Measurements from ENCODE around the gene CELSR1. TPM values are rescaled to one million over a fixed set of nuclear protein-coding genes. Genes with fewer than 3 reads are reported as not detected.

Gene CELSR1
- total RNA-seq, 1 experiment from 2014 or later = 37.6 TPM

DNA sequence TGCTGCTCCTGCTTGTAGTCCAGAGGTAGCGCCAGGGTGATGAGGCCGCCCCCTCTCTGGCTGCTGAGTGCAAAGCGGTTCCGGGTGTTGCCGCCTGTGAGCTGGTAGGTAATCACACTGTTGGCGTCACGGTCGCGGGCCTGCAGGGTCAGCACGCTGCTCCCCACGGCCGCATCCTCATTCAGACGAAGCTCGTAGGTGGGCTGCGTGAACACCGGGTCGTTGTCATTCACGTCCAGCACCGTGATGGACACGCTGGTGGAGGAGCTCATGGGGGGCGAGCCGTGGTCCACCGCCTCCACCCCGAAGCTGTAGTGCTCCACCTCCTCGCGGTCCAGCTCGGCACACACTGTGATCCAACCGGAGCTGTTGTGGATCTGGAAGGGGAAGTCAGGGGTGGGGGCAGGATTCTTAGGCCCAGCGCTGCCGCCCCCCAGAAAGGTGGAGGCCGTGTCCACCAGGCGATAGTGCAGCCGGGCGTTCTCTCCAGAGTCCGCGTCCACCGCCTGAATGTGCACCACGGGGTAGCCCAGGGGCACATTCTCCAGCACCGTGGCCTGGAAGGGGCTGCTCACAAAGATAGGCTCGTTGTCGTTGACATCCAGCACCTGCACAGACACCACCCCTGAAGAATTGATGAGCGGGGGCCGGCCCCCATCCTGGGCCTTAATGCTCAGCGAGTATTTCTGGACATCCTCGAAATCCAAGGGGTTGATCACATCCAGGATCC lies 2.4 kb downstream of the CELSR1 start:
- no peaks in the 10 kb centered on the region for H4K20me1 ChIP-seq (ENCODE audit: insufficient read depth)
- TF ChIP-seq CTCF (conservative IDR thresholded peaks at IDR 0.05) = no peak
- no peak for TF ChIP-seq EZH2 (IDR thresholded peaks at IDR 0.05; ENCODE audit: low read depth)
- H3K27ac ChIP-seq = no peak overlapping the region
- TSS peak; percentile 10 for BruUV-seq (replicated peaks)
- H3K4me2 ChIP-seq = no peak overlapping the region
- no peaks in the 10 kb centered on the region for H3K36me3 ChIP-seq (ENCODE audit: low read depth)
- CTCF ChIA-PET = no interaction called here
- H3K4me1 ChIP-seq (replicated peaks; ENCODE audit: insufficient read depth) = peaks cover 50% of the 10 kb centered on the region
- H3K27me3 ChIP-seq (ENCODE audit: insufficient read depth, low read depth) = no peaks in the 10 kb centered on the region
- DNase-seq = no peak
- peaks cover 45% of the 10 kb centered on the region for H3F3A ChIP-seq (ENCODE audit: insufficient read depth, low read depth)
- intact Hi-C loops (cut with micrococcal nuclease; ENCODE audit: unreplicated experiment) = no loop called here
- no peaks in the 10 kb centered on the region for H3K9me2 ChIP-seq (ENCODE audit: insufficient read depth)
- H3K79me2 ChIP-seq (ENCODE audit: low read depth) = peaks cover 59% of the 10 kb centered on the region
- H2AFZ ChIP-seq = no peak overlapping the region
- POLR2A ChIA-PET (ENCODE audit: unreplicated experiment) = no interaction called here
- no peaks in the 10 kb centered on the region for H3K9me3 ChIP-seq (ENCODE audit: insufficient read depth, low read depth)
- no peak overlapping the region for H3K4me3 ChIP-seq

GRCh38 chr22:46534177-46534776 lies 3.1 kb downstream of the CELSR1 start:
- no peaks in the 10 kb centered on the region for H3K27me3 ChIP-seq (ENCODE audit: insufficient read depth, low read depth)
- H4K20me1 ChIP-seq (ENCODE audit: insufficient read depth) = no peaks in the 10 kb centered on the region
- H3K36me3 ChIP-seq (ENCODE audit: low read depth) = no peaks in the 10 kb centered on the region
- ChIA-PET CTCF (no interaction called here), POLR2A (ENCODE audit: unreplicated experiment) (no interaction called here)
- H3K4me1 ChIP-seq (replicated peaks; ENCODE audit: insufficient read depth) = peaks cover 44% of the 10 kb centered on the region
- no peak for TF ChIP-seq CTCF (conservative IDR thresholded peaks at IDR 0.05)
- no peak for TF ChIP-seq EZH2 (IDR thresholded peaks at IDR 0.05; ENCODE audit: low read depth)
- H3K79me2 ChIP-seq (ENCODE audit: low read depth) = peaks cover 67% of the 10 kb centered on the region
- DNase-seq = no peak
- no TSS peak for BruUV-seq (replicated peaks)
- H2AFZ ChIP-seq = no peak overlapping the region
- no peaks in the 10 kb centered on the region for H3K9me2 ChIP-seq (ENCODE audit: insufficient read depth)
- peak overlapping the region; percentile 79 for H3K4me2 ChIP-seq
- H3F3A ChIP-seq (ENCODE audit: insufficient read depth, low read depth) = peaks cover 44% of the 10 kb centered on the region
- H3K9me3 ChIP-seq (ENCODE audit: insufficient read depth, low read depth) = no peaks in the 10 kb centered on the region
- no peak overlapping the region for H3K27ac ChIP-seq
- intact Hi-C loops (cut with micrococcal nuclease; ENCODE audit: unreplicated experiment) = no loop called here
- peak overlapping the region; percentile 49; the same call in 1 of the 2 replicates for H3K4me3 ChIP-seq

- no TSS peak for BruUV-seq (replicated peaks)
- H3K9me3 ChIP-seq (ENCODE audit: insufficient read depth, low read depth) = no peaks in the 10 kb centered on the region
- H3K79me2 ChIP-seq (ENCODE audit: low read depth) = peaks cover 69% of the 10 kb centered on the region
- 0 out of 2 replicates have a peak overlapping the region, but pooled peaks have one; percentile 8 for H2AFZ ChIP-seq
- H3K27ac ChIP-seq = peak overlapping the region; percentile 57
- H3K36me3 ChIP-seq (ENCODE audit: low read depth) = no peaks in the 10 kb centered on the region
- ChIA-PET CTCF (no interaction called here), POLR2A (ENCODE audit: unreplicated experiment) (interaction anchor here (0.5 kb wide), 1 partner anchor 180 kb away, joined by 3 read pairs; no protein-coding TSS in a partner anchor)
- intact Hi-C loops (cut with micrococcal nuclease; ENCODE audit: unreplicated experiment) = no loop called here
- H3K27me3 ChIP-seq (ENCODE audit: insufficient read depth, low read depth) = no peaks in the 10 kb centered on the region
- TF ChIP-seq EZH2 (IDR thresholded peaks at IDR 0.05; ENCODE audit: low read depth) (no peak), CTCF (conservative IDR thresholded peaks at IDR 0.05) (peak; percentile 74)
- peak; percentile 25 to 74 for DNase-seq
- H3F3A ChIP-seq (ENCODE audit: insufficient read depth, low read depth) = peaks cover 45% of the 10 kb centered on the region
- peak overlapping the region; percentile 49 for H3K4me3 ChIP-seq
- peak overlapping the region; percentile 79 for H3K4me2 ChIP-seq
- H3K9me2 ChIP-seq (ENCODE audit: insufficient read depth) = no peaks in the 10 kb centered on the region
- H4K20me1 ChIP-seq (ENCODE audit: insufficient read depth) = no peaks in the 10 kb centered on the region
- H3K4me1 ChIP-seq (replicated peaks; ENCODE audit: insufficient read depth) = peaks cover 47% of the 10 kb centered on the region
These were observed 4.2 kb downstream of the CELSR1 start for GRCh38 chr22:46533070-46533833.
